ENCODE data around the gene RNF224. TPM values are rescaled to one million over a fixed set of nuclear protein-coding genes. Genes with fewer than 3 reads are reported as not detected.

Gene RNF224
- total and polyA plus RNA-seq, 10 of the 15 experiments (the other 5 are each of a cell fraction or from before 2014, with no cell fraction given), result not detected

GRCh38 chr9:137245450-137246421, 18.4 kb downstream of the RNF224 start (continued):
- no peak for TF ChIP-seq E2F8 (IDR thresholded peaks at IDR 0.05; ENCODE audit: low read depth, partially characterized antibody)

GRCh38 chr9:137247135-137247915, 20.0 kb downstream of the RNF224 start:
- no peaks in the 10 kb centered on the region for H3K9me3 ChIP-seq (replicated peaks; ENCODE audit: control insufficient read depth, insufficient read depth, low read length)
- ChIA-PET POLR2A (no interaction called here), SMC1A (ENCODE audit: uncharacterized antibody, unreplicated experiment) (no interaction called here), RAD21 (ENCODE audit: unreplicated experiment) (no interaction called here), CTCF (no interaction called here)
- no peak overlapping the region for H3K4me2 ChIP-seq (ENCODE audit: control insufficient read depth, insufficient read depth)
- H3K4me1 ChIP-seq (ENCODE audit: control insufficient read depth, insufficient read depth, low read length), result peaks cover 20% of the 10 kb centered on the region
- WGBS (ENCODE audit: insufficient coverage, insufficient replicate concordance, low lambda C conversion rate, missing lambda C conversion rate), result 83% methylated on average over 20 of the region's 20 CpGs
- in situ Hi-C loops (cut with MboI) (no loop called here), intact Hi-C loops (cut with micrococcal nuclease; ENCODE audit: unreplicated experiment) (no loop called here)
- FAIRE-seq (no peak), ATAC-seq (no peak), DNase-seq (ENCODE audit: low read depth, low spot score) (no peak)
- H3K4me3 ChIP-seq, result no peak overlapping the region
- H3K27ac ChIP-seq (ENCODE audit: control insufficient read depth, insufficient read depth), result no peak overlapping the region
- H3K9ac ChIP-seq (ENCODE audit: control insufficient read depth, insufficient read depth, low read length), result no peak overlapping the region
- H4K20me1 ChIP-seq (ENCODE audit: control insufficient read depth, insufficient read depth), result peaks cover under 1% of the 10 kb centered on the region; the same call in 1 of the 2 replicates
- no peaks in the 10 kb centered on the region for H3K27me3 ChIP-seq (replicated peaks in 1 of 2; ENCODE audit: control insufficient read depth in 2 of 2, insufficient read depth in 2 of 2, low read length in 1 of 2)
- peaks cover 8 to 12% of the 10 kb centered on the region in 2 experiments for H3K36me3 ChIP-seq (ENCODE audit: control insufficient read depth in 2 of 2, insufficient read depth in 2 of 2, low read length in 1 of 2)
- H2AFZ ChIP-seq (ENCODE audit: control insufficient read depth, low read depth, low read length), result no peak overlapping the region
- H3K79me2 ChIP-seq (ENCODE audit: control insufficient read depth, insufficient read depth, low read length), result peaks cover 13% of the 10 kb centered on the region
- no TSS peak for BruUV-seq (replicated peaks)
- TF ChIP-seq MEF2A (IDR thresholded peaks at IDR 0.05; ENCODE audit: insufficient read depth, low read depth, low read length) (no peak), TCF3 (IDR thresholded peaks at IDR 0.05; ENCODE audit: borderline replicate concordance, insufficient read depth, low read depth, low read length) (no peak), NFYB (IDR thresholded peaks at IDR 0.05; ENCODE audit: insufficient read depth, low read depth, low read length) (no peak), CHD4 (IDR thresholded peaks at IDR 0.05) (no peak), NBN (IDR thresholded peaks at IDR 0.05) (no peak), ATF3 (IDR thresholded peaks at IDR 0.05; ENCODE audit: borderline replicate concordance, extremely low read depth, low read depth, low read length) (no peak), STAT3 (IDR thresholded peaks at IDR 0.05; ENCODE audit: low read depth, low read length) (no peak), CTCF (IDR thresholded peaks at IDR 0.05 in 2 of 3, conservative IDR thresholded peaks at IDR 0.05 in 1 of 3; ENCODE audit: control insufficient read depth in 2 of 3, extremely low read depth in 1 of 3, insufficient read depth in 1 of 3, low read depth in 3 of 3, low read length in 3 of 3) (no peak)
- TF ChIP-seq, protein P1, sequence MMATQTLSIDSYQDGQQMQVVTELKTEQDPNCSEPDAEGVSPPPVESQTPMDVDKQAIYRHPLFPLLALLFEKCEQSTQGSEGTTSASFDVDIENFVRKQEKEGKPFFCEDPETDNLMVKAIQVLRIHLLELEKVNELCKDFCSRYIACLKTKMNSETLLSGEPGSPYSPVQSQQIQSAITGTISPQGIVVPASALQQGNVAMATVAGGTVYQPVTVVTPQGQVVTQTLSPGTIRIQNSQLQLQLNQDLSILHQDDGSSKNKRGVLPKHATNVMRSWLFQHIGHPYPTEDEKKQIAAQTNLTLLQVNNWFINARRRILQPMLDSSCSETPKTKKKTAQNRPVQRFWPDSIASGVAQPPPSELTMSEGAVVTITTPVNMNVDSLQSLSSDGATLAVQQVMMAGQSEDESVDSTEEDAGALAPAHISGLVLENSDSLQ (IDR thresholded peaks at IDR 0.05), result no peak

Measured in GM12878 (cell line).